GM12874 (cell line): Measurements from ENCODE around the gene H2BK1.

Experiments used
- CTCF ChIP-seq: IDR thresholded peaks from 2 replicates; pipeline ENCODE4 v1.5.1; 2011; ENCODE audit warnings: low read depth, mild to moderate bottlenecking, control low read depth, low read length, moderate library complexity; ENCODE audit not compliant: insufficient read depth

H2BK1 gene

GRCh38 chr7:151188252-151188542 lies 22.1 kb downstream of the H2BK1 start:
- no peak for TF ChIP-seq CTCF

GRCh38 chr7:151187409-151188251 lies 22.7 kb downstream of the H2BK1 start:
- TF ChIP-seq CTCF = no peak

GRCh38 chr7:151186640-151187408 lies 23.5 kb downstream of the H2BK1 start, which contains the start of gene ASB10:
ASB10 (minus strand) TSS chr7:151187250; CDS start chr7:151187130, 120 bp downstream.
- TF ChIP-seq CTCF = no peak

GRCh38 chr7:151185762-151186639 lies 24.3 kb downstream of the H2BK1 start:
- no peak for TF ChIP-seq CTCF

- no peak for TF ChIP-seq CTCF
These were observed 29.3 kb downstream of the H2BK1 start for GRCh38 chr7:151181011-151181431.

- no peak for TF ChIP-seq CTCF
These were observed 30.3 kb downstream of the H2BK1 start for GRCh38 chr7:151179946-151180345.

GRCh38 chr7:151179287-151179860 lies 30.9 kb downstream of the H2BK1 start:
- no peak for TF ChIP-seq CTCF
